GM12872 (cell line): ENCODE measurements around the gene SLA2.

Experiments
- TF ChIP-seq, protein P1 (sequence below): IDR thresholded peaks from 3 replicates; pipeline ENCODE4 v1.5.1; 2011; ENCODE audit warnings: low read depth, mild to moderate bottlenecking, low read length, moderate library complexity; ENCODE audit not compliant: insufficient read depth

Gene SLA2

GRCh38 chr20:36677422-36677771, 31.4 kb upstream of the SLA2 start:
- TF ChIP-seq, protein P1, sequence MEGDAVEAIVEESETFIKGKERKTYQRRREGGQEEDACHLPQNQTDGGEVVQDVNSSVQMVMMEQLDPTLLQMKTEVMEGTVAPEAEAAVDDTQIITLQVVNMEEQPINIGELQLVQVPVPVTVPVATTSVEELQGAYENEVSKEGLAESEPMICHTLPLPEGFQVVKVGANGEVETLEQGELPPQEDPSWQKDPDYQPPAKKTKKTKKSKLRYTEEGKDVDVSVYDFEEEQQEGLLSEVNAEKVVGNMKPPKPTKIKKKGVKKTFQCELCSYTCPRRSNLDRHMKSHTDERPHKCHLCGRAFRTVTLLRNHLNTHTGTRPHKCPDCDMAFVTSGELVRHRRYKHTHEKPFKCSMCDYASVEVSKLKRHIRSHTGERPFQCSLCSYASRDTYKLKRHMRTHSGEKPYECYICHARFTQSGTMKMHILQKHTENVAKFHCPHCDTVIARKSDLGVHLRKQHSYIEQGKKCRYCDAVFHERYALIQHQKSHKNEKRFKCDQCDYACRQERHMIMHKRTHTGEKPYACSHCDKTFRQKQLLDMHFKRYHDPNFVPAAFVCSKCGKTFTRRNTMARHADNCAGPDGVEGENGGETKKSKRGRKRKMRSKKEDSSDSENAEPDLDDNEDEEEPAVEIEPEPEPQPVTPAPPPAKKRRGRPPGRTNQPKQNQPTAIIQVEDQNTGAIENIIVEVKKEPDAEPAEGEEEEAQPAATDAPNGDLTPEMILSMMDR = no peak

- TF ChIP-seq, protein P1 = no peak
These were observed 30.9 kb upstream of the SLA2 start for GRCh38 chr20:36676701-36677421.

GRCh38 chr20:36672991-36673390, 27.0 kb upstream of the SLA2 start:
- TF ChIP-seq, protein P1 = no peak

DNA sequence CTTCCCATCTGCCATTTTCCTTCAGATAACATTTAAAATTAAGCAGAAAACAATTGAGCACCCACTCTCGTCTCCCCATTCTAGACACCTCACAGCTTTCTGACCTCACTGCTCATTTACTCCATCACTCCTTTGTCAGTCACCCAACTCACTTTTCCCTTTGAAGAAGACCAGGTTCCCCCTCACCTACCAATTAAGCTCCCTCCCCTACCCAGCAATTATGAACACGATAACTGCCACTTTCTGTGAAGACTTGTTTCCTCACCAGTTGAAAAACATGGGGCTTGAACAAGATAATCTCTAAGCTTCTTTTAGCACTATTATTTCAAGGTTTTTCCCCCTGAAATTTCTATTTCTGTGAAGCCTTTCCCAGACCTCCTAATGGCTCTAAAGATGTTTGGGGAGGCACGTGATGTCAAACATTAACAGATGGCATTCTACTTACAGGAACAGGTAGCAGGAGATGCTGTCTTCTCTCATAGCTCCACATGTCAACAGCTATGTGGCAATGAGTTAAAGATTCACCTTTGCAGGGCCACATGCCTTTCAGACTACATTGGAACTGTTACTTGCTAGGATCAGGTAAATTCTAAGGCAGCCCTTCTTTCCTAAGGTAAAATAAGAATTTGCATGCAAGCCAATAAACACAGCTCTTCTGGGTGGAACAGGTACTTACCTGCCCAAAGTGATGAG, 24.8 kb upstream of the SLA2 start:
- TF ChIP-seq, protein P1 = no peak

GRCh38 chr20:36666181-36666740, 20.3 kb upstream of the SLA2 start:
- TF ChIP-seq, protein P1 = peak; percentile 15; the same call in 1 of the 3 replicates

GRCh38 chr20:36663031-36663430, 17.0 kb upstream of the SLA2 start:
- TF ChIP-seq, protein P1 = no peak

- TF ChIP-seq, protein P1 = no peak
These were observed 12.3 kb upstream of the SLA2 start for GRCh38 chr20:36658300-36658699.
